ENCODE measurements around the gene NFATC3. TPM values are rescaled to one million over a fixed set of nuclear protein-coding genes. Genes with fewer than 3 reads are reported as not detected.
A peak's percentile ranks its signal among the peaks of the same experiment; 100 is the strongest.

The NFATC3 gene
- total and polyA plus RNA-seq, 2 of the 8 experiments (the other 6 are each of a cell fraction or from before 2014, with no cell fraction given): 17.6 to 34.5 TPM

GRCh38 chr16:68083861-68084503, 1.2 kb upstream of the NFATC3 start:
- DNase-seq (ENCODE audit: low read depth in 1 of 2, low spot score in 2 of 2): no peak
- no peak overlapping the region for H2AK5ac ChIP-seq (ENCODE audit: low read depth, low read length)
- peaks cover 2 to 4% of the 10 kb centered on the region in 2 experiments for H4K20me1 ChIP-seq (replicated peaks in 1 of 2; ENCODE audit: control insufficient read depth in 1 of 2, insufficient read depth in 2 of 2, low read length in 2 of 2)
- H4K5ac ChIP-seq (ENCODE audit: insufficient read length, low read depth, low read length): peak overlapping the region; percentile 25
- peaks cover 4 to 32% of the 10 kb centered on the region in 2 experiments; a peak in 3 of 4 replicates for H3K79me2 ChIP-seq (ENCODE audit: control insufficient read depth in 1 of 2, insufficient read depth in 2 of 2, low read length in 2 of 2)
- H2AFZ ChIP-seq (ENCODE audit: low read length): 0 out of 2 replicates have a peak overlapping the region, but pooled peaks have one; percentile 6
- no peak overlapping the region for H3K56ac ChIP-seq (replicated peaks; ENCODE audit: insufficient read length, low read depth, low read length)
- H3K23ac ChIP-seq (ENCODE audit: insufficient read length): no peak overlapping the region
- peak overlapping the region; percentile 85 to 87 for H3K4me2 ChIP-seq (ENCODE audit: insufficient read depth in 1 of 2, low read depth in 2 of 2, low read length in 2 of 2)
- H2BK12ac ChIP-seq (ENCODE audit: low read depth, low read length): peak overlapping the region; percentile 19; the same call in 1 of the 2 replicates
- peak overlapping the region in 3 of 4 experiments; percentile 77 to 91 (median 85); a peak in 6 of 7 replicates for H3K9ac ChIP-seq (replicated peaks in 1 of 4; ENCODE audit: extremely low read depth in 1 of 4, low read depth in 3 of 4, low read length in 3 of 4)
- POLR2A ChIA-PET (ENCODE audit: partially characterized antibody): interaction anchor here (0.6 to 3.6 kb wide), 22 partner anchors 9 to 655 kb away, joined by 3 to 61 read pairs (median 4); partner anchors contain the start of genes DDX28, DUS2, ESRP2 and LCAT
- H3K4ac ChIP-seq (replicated peaks; ENCODE audit: insufficient read length, low read depth, low read length): no peak overlapping the region
- H4K8ac ChIP-seq (ENCODE audit: extremely low read depth, insufficient read depth, low read length): peak overlapping the region; percentile 86; the same call in 1 of the 2 replicates
- 0 out of 8 replicates have a peak, but pooled peaks cover 0 to 3% (median 0%) of the 10 kb centered on the region in 4 experiments for H3K36me3 ChIP-seq (ENCODE audit: control insufficient read depth in 2 of 4, insufficient read depth in 4 of 4, low read length in 3 of 4)
- CTCF ChIA-PET (ENCODE audit: partially characterized antibody): interaction anchor here (0.6 to 4.1 kb wide), 28 partner anchors 8 to 896 kb away, joined by 3 to 32 read pairs (median 4); no protein-coding TSS in a partner anchor
- H3K14ac ChIP-seq (ENCODE audit: insufficient read length): no peak overlapping the region
- H3K4me3 ChIP-seq (ENCODE audit: extremely low read depth in 1 of 4, insufficient read depth in 2 of 4, low read depth in 3 of 4, low read length in 4 of 4): peak overlapping the region; percentile 57 to 91 (median 83)
- peaks cover 4% of the 10 kb centered on the region; the same call in 1 of the 2 replicates for H3K79me1 ChIP-seq (ENCODE audit: low read depth, low read length)
- TF ChIP-seq CTCF (IDR thresholded peaks at IDR 0.05; ENCODE audit: control extremely low read depth in 1 of 3, insufficient read depth in 1 of 3, low read depth in 1 of 3, low read length in 3 of 3) (peak in 1 of 3 experiments; percentile 8; a peak in 1 of 4 replicates), RAD21 (IDR thresholded peaks at IDR 0.05 in 1 of 2, conservative IDR thresholded peaks at IDR 0.05 in 1 of 2; ENCODE audit: low read depth in 2 of 2, low read length in 2 of 2) (peak in 1 of 2 experiments; percentile 13; a peak in 1 of 4 replicates), POLR2A (IDR thresholded peaks at IDR 0.05; ENCODE audit: control extremely low read depth in 1 of 2, low read depth in 2 of 2, low read length in 2 of 2) (no peak), TEAD4 (IDR thresholded peaks at IDR 0.05; ENCODE audit: low read depth, low read length) (0 out of 2 replicates have a peak, but pooled peaks have one; percentile 7), CTBP2 (IDR thresholded peaks at IDR 0.05; ENCODE audit: borderline replicate concordance, insufficient read depth, insufficient read length, low read length) (peak; percentile 30)
- FAIRE-seq: no peak
- H3K23me2 ChIP-seq (ENCODE audit: low read depth, low read length): peaks cover 10% of the 10 kb centered on the region
- WGBS, 2 experiments (ENCODE audit: extremely low coverage in 1 of 2, insufficient coverage in 1 of 2, insufficient read length in 1 of 2, insufficient replicate concordance in 2 of 2, low coverage in 1 of 2, low lambda C conversion rate in 2 of 2, missing lambda C conversion rate in 1 of 2): 10% methylated on average over 17 of the region's 21 CpGs; no CpG with 5 or more reads in 1 of the 2 experiments
- H2BK20ac ChIP-seq (ENCODE audit: low read length): no peak overlapping the region
- H4K91ac ChIP-seq (replicated peaks; ENCODE audit: insufficient read length, low read length): peak overlapping the region; percentile 31
- peak overlapping the region; percentile 94 for H2BK5ac ChIP-seq (ENCODE audit: low read depth, low read length)
- H3K9me3 ChIP-seq (ENCODE audit: insufficient read depth in 2 of 2, low read depth in 1 of 2, low read length in 1 of 2): no peaks in the 10 kb centered on the region
- H2BK15ac ChIP-seq (ENCODE audit: low read length): no peak overlapping the region
- no peaks in the 10 kb centered on the region for H3K27me3 ChIP-seq (replicated peaks in 1 of 4; ENCODE audit: control insufficient read depth in 3 of 4, extremely low read depth in 1 of 4, insufficient read depth in 3 of 4, low read length in 3 of 4)
- peak overlapping the region; percentile 88 for H3K18ac ChIP-seq (ENCODE audit: extremely low read depth, low read length)
- H2BK120ac ChIP-seq (replicated peaks; ENCODE audit: low read depth, low read length): no peak overlapping the region
- H3K27ac ChIP-seq (ENCODE audit: low read depth, low read length): peak overlapping the region; percentile 89
- H3K4me1 ChIP-seq (replicated peaks in 1 of 4; ENCODE audit: control insufficient read depth in 3 of 4, insufficient read depth in 4 of 4, low read length in 3 of 4): peaks cover 0 to 11% (median 6%) of the 10 kb centered on the region in 4 experiments; a peak in 6 of 7 replicates

Measured in H1 (cell line).